HG02981 (cell line): ENCODE measurements around the gene CSF2.
A peak's percentile ranks its signal among the peaks of the same experiment; 100 is the strongest.

Experiments
- ATAC-seq: cut with Tn5 transposase; IDR thresholded peaks from one replicate; pipeline ENCODE4 v1.9.1; 2021; ENCODE audit warnings: mild to moderate bottlenecking, moderate library complexity; ENCODE audit not compliant: unreplicated experiment

Gene CSF2

DNA sequence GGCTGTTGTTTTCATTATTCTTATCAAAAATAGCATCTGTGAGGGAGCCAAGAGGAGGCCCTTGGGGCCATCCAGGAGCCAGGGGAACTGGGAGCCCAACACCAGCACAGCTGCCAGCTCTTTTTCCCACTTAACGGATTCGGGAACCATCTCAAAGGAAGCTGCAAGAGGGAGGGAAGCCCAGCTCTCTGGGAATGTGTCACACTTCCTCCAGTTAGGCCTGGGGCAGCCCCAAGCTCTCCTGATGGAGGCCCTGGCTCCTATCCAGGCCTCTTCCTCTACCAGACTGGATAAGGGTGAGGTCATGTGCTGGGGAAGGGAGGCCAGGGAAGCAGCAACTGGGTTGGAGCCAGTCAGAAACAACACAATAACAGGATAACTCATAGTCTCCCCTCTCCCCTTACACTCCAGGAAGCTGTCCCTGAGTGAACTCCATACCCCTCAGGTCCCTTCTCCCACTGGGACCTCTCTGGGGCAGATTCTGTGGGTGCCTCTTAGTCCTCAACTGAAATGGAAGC lies 12.7 kb downstream of the CSF2 start:
- no peak for ATAC-seq

- ATAC-seq: no peak
Measured at GRCh38 chr5:132087176-132087575, 13.6 kb downstream of the CSF2 start.

GRCh38 chr5:132087661-132088060 lies 14.1 kb downstream of the CSF2 start:
- ATAC-seq: no peak

GRCh38 chr5:132089363-132089762 lies 15.8 kb downstream of the CSF2 start:
- ATAC-seq: no peak

DNA sequence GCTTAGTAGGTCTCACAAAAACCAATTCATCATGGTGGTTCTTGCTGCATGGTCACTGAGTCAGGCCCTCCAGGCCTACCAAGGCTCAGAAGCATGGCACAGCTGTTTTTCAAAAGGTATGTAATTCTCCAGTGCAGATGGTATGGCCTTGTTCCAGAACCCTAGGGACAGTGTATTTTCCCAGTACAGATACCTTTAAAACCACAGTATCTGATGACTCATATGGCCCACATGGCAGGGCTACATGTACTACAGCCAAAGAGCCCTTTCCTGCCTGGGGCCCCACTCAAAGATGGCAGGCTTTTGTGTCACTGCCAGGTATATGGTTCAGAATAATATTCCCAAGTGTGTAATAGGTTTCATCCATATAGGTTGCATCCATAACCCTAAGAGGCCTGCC lies 16.5 kb downstream of the CSF2 start:
- no peak for ATAC-seq

- no peak for ATAC-seq
Measured at GRCh38 chr5:132093271-132093670, 19.7 kb downstream of the CSF2 start.

- no peak for ATAC-seq
Measured at GRCh38 chr5:132094393-132095076, 20.9 kb downstream of the CSF2 start.

GRCh38 chr5:132095077-132095410 lies 21.5 kb downstream of the CSF2 start:
- ATAC-seq: no peak

DNA sequence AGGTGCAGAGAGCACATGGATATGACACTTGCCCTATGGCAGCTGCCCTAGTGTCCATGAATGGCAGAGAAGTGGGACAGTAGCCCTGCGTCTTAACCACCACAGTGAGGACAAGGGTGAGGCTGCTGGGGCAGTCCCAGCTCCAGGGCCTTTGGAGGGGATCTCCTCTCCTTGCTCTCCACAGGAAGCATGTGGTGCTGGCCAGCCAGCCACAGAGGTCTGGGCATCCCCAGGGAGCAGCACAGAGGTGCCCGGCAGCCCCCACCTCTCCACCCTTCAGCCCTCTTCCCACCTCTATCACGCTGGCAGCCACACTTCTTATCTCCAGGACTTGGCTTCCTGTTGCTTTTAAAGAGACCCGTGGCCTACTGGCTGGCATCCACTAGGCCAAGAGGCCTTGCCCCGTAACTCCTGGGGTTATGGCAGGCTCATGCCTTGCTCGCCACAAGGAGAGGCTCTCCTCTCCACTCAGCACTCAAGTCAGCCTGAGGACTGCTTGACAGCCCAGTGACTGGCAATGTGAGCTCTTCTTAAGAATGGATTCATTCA lies 21.9 kb downstream of the CSF2 start:
- no peak for ATAC-seq

GRCh38 chr5:132096904-132097303 lies 23.3 kb downstream of the CSF2 start:
- ATAC-seq: no peak

DNA sequence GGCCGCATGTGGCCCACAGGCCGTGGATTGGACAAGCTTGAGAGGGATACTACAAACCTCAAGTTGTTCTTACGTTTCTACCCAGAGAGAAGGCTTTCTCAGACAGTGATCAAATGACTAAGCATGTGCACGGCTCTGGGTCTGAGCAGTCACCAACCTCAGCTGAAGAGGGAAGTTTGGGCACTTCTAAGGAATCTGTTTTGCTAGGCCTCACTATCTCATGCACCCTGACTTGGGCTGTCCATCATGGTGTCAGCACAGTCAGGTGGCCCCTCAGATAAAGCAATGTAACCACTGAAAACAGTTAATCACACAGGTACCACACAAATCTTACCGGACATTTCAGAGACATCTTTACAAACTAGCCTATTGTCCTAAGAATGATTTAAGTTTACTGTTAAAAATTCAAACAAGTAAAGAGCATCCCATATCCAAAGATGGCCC lies 24.6 kb downstream of the CSF2 start:
- ATAC-seq: peak; percentile 31

- ATAC-seq: no peak
Measured at GRCh38 chr5:132098621-132099020, 25.0 kb downstream of the CSF2 start.

DNA sequence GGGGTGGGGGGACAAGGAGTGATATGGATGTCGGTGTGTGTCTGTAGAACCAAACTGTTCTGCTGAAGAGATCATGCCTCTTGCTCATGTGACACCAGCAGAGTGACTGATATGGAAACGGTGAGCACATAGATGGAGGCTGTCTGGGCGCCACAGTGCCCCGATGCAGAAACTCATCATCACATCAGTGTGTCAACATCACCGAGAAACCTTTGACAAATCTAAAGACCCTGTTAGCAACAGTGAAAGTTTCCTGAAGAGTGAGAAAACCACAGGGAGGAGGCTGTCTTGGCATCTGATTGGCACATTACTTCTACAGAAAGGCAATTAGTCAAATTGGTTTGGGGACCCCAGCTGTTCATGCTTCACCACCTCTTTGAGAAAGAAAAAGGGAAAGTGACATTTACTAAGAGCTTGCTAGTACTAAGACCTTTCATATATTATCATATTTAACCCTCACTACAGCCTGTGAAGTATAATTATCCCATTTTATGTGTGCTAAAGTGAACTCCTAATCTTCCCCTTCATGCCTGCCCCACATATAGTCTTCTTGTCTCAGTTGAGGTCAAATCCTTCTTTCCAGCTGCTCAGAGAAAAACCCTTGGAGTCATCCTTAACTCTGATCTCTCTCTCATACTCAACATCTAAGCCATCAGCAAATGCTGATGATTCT lies 25.6 kb downstream of the CSF2 start:
- ATAC-seq: peak; percentile 45

GRCh38 chr5:132099905-132100304 lies 26.3 kb downstream of the CSF2 start:
- no peak for ATAC-seq

- ATAC-seq: peak; percentile 34
Measured at GRCh38 chr5:132100672-132101261, 27.2 kb downstream of the CSF2 start.

DNA sequence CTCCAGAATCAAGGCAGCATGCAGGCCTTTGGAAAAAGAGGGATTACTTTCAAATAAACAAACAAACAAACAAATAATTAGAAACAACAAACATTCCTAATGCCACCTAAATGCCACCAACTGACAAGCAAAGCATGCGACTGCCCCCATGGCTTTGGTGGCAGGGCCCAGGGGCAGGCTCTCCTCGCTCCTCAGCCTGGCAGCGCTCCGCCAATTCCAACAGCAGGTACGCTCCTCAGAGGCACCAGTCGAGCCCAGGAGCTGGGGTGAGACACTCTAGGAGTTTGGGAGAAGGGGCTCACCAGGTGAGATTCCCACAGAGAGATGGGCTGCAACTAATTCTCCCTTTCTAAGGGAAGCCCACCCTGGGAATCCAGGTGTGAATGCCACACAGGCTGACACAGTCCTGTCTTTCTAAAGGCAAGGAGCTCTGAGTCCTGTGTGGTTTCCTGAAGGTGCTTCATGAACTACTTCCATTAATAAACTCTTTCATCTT lies 27.8 kb downstream of the CSF2 start:
- no peak for ATAC-seq

DNA sequence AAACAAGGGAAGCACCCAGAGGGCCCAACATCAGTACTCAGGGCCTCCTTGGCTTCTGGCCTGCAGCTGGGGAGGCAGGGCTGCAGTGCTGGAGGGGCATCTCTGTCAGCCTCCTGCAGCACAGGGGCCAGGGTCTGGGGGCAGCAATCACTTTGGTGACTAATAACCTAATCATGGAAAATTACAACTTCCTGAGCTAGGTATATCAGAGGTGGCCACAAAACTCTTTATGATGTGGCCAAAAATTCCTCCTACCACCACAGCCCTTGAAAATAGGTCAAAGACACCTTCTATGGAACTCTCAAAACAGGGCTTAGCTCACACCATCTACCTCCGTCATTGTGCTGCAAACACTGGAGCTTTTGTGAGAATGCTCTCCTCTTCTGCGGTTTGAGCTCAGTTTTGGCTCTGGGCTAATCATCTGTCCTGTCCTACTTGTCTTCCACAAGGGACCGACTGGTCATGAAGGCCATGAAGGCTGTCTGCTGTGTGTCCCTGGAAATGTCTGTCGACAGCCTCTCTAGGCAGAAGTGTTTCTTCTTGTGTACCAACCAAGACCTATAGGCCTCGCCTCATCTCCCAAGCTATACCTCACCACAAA lies 28.6 kb downstream of the CSF2 start:
- ATAC-seq: no peak

- no peak for ATAC-seq
Measured at GRCh38 chr5:132102944-132103331, 29.3 kb downstream of the CSF2 start.

- ATAC-seq: peak; percentile 73
Measured at GRCh38 chr5:132103332-132103951, 29.9 kb downstream of the CSF2 start.

GRCh38 chr5:132103969-132104391 lies 30.4 kb downstream of the CSF2 start:
- ATAC-seq: peak; percentile 12

DNA sequence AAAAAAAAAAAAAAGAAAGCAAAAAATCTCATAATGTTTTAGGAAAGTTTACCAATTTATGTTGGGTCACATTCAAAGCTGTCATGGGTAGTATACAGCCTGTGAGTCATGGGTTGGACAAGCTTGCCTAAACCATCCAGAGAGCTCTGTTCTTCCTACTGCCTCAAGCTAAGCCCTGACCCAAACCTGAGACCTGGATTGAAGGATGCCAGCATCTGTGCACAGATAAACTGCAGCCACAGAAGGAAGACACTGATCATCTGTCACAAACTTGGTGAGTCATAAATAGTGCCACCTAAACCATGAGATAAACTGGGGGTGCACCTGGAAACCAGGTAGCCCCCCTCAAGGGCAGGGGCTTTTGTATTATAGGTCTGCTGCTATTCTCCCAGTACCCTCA lies 31.0 kb downstream of the CSF2 start:
- ATAC-seq: no peak
